ENCODE data around the gene EZH2.

- TF ChIP-seq CTCF (IDR thresholded peaks at IDR 0.05) = no peak
- no peak for TF ChIP-seq POLR2A (IDR thresholded peaks at IDR 0.05)
These were observed 82.0 kb downstream of the EZH2 start for GRCh38 chr7:148802101-148802493.

Data from heart left ventricle (tissue), 13 donors.